Peyer's patch (tissue), 4 donors: Measurements from ENCODE around the gene SPAG9.

Source experiments
- CTCF ChIP-seq, 6 experiments: fragments of 450-650 bp in 4 of 6; fragments of 200-600 bp in 2 of 6; sonication (generic) in 1 of 6; IDR thresholded peaks; one replicate each; pipeline ENCODE4 v1.5.1; 2017 to 2019; ENCODE audit warnings: antibody characterized with exemption in 6 of 6, mild to moderate bottlenecking in 3 of 6, moderate library complexity in 1 of 6
- POLR2A ChIP-seq, 2 donors: fragments of 450-650 bp; IDR thresholded peaks; one replicate each; pipeline ENCODE4 v1.5.1; 2017; ENCODE audit warnings: antibody characterized with exemption in 2 of 2, mild to moderate bottlenecking in 2 of 2, moderate library complexity in 2 of 2

GRCh38 chr17:51119415-51120356 is 982 bp downstream of the SPAG9 start:
- peak in 3 of 6 experiments; percentile 36 to 58 (median 37) for TF ChIP-seq CTCF (IDR thresholded peaks at IDR 0.05)
- no peak for TF ChIP-seq POLR2A (IDR thresholded peaks at IDR 0.05)
